Myocyte (in vitro differentiated cells): Measurements from ENCODE around the gene SETBP1. TPM values are rescaled to one million over a fixed set of nuclear protein-coding genes. Genes with fewer than 3 reads are reported as not detected.

Source experiments
- DNase-seq: peaks from one replicate; pipeline ENCODE4 v3.0.0-alpha.2; 2012; ENCODE audit warnings: low read depth
- total RNA-seq: library from RNA; depleted of rRNA; stranded (reverse); fragments of >200 nt; gene quantifications from 2 replicates; pipeline ENCODE4 v1.2.3, GENCODE V29; 2014

The SETBP1 gene
- total RNA-seq, 1 donor from 2014 or later = 3.3 TPM

- no peak for DNase-seq
Measured at GRCh38 chr18:44812426-44812825, 131.7 kb downstream of the SETBP1 start.

DNA sequence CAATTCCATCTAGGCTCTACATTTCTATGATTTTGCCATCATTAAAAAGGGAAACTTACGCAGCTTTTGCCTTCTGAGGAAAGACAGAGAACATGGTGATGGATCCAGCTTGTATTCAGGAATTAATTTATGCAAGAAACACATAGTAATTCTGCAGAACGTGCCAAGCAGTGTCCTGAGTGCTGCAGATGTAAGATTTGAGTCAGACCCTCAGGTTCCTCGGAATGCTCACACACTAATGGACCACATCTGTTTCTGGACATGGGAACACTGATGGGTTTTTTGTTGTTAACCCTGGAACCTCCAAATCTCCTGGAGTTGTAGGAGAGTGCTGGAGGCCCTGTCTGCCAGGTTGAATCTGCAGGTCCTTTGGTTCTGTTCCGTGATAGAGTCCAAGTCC lies 132.9 kb downstream of the SETBP1 start:
- DNase-seq = no peak

GRCh38 chr18:44815108-44815507 lies 134.4 kb downstream of the SETBP1 start:
- no peak for DNase-seq

GRCh38 chr18:44816050-44816449 lies 135.4 kb downstream of the SETBP1 start:
- DNase-seq = no peak

- no peak for DNase-seq
Measured at GRCh38 chr18:44816477-44816876, 135.8 kb downstream of the SETBP1 start.

- no peak for DNase-seq
Measured at GRCh38 chr18:44817831-44818473, 137.3 kb downstream of the SETBP1 start.

DNA sequence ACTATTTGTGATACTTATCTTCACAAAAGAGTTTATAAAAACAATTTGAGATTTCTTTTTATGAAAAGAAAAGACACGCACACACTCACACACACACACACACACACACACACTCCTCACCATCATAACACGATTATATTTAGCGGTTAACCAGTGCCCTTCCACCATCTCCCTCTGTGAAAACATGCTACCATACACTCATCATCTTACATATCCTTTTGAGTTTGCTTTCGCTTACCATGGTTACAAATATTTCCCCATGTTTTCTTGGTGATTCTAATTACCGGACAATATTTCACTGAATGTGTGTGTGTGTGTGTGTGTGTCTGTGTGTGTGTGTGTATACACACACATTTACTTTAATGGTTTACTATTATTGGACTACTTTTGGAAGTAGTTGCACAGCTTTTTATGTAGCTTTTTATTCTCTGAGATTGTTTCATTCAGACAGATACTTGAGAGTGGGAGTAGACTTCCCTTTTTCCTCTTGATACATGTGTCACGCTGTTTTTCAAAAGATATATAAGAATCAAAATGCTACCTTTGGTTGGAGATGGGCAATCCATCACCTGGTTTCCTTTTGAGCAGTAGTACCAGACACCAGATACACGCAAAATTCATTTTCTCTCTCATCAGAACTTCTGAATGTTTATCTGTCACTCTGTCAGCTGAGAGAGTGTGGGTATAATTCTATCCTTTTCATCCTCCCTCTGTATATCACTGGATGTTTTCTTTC lies 138.1 kb downstream of the SETBP1 start:
- DNase-seq = no peak

- peak; percentile 50 for DNase-seq
Measured at GRCh38 chr18:44819944-44820510, 139.3 kb downstream of the SETBP1 start.

- no peak for DNase-seq
Measured at GRCh38 chr18:44821924-44822323, 141.2 kb downstream of the SETBP1 start.

DNA sequence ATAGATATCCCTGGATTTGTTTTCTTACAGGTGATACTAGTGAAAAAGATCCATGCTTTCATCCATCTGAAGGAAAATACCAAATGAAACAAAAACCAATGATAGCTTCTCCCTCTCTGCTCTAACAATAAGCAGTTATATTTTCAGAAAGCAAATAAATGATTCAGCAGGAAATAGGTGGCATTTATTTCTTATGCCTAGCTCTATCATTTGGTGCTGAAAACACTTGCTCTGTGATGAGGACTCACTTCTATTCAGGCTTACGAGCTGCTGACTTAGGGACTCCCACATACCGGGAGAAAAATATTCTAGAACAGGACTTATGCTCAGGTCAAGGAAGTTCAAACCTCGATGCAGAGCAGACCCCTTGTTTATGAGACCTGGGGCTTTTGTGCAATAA lies 142.6 kb downstream of the SETBP1 start:
- no peak for DNase-seq

DNA sequence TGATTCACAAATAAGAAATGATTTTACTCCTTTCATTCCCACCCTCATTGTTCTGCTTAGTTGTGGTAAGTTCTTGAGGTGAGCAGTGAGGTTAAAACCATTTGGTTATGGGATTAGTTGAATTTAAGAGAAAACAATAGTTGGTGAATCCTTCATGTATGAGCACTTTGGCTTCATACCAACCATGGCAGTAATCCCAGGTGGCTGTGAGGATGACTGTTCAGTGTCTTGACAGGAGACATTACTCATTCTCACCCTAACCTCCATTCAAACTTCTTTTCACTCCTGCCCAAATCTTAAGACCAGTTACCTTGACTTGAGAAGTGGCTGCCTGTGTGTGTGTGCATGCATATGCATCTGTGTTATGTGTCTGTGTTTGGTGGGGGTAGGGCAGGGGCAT lies 143.1 kb downstream of the SETBP1 start:
- DNase-seq = no peak

DNA sequence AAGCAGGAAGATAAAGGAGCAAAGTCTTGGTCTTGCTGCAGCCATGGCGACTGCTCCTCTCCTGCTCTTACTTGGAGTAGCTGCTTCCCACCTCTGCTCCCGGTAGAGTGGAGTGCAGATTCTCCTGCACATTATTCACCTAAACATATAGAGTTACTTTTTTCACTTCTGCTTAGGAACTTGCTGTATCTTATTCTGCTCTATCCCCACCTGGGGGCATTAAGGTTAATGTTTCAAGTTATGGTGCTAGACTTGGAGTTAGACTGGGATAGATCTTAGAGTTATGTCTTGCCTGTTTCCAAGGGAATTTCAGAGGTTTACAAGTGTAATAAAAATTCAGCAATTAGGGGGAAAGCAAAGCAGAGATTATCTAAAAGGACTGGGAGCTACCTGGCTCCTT lies 144.2 kb downstream of the SETBP1 start:
- DNase-seq = no peak

DNA sequence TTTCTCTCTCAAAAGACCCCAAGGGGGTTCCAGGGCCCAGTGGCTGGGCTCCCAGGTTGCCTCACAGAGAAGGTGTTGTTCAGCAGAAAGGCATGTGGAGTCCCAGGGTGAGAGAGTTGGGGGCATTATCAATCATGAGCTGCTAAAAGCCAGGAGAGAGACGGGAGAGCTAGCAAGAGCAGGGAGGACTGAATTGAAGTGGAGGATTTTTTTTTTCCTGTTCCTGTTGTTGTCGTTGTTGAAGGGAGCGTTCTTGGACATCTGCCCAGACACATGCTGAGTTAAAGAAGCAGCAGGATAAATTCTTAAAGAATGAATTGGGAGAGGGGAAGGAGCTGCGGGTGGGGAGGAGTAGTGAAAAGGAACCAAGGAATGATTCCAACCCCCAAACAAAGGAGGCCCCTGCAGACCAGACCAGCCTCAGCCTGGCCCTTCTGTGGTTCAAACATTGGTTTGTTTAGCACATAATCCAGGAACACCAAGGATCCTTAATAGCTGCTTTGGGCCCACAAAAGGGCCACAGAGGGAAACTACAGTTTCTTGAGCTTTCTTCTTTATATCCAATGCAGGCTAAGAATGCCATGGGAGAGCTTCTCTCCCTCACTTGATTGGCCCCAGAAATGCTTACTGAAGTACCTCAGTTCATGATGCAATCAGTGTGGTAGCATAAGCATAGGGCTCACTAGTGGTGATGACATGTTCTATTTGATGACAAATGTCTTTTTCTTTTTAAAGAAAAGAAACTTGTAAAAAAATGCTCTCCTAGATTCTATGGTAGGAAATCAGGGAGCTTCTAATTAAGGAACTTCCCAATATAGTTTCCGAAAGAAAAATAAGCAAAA lies 146.0 kb downstream of the SETBP1 start:
- DNase-seq = peak; percentile 85

DNA sequence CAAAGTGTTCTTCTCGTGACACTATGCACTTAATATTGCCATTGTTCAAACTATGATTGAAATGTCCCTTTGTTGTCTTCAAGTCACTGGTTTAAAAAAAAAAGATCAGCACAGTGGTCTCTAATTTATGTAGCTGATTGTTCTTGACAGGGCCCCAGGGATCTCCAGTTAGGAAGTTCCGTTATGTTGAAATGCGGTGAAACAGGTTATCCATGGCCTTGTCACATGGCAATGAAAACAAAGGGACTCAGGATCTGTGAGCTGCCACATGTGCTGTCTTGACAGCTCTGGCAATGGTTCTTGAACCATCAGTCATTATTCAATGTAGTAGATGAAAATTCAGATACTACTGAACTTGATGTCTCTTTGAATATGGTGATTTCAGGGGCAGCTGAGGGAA lies 147.4 kb downstream of the SETBP1 start:
- no peak for DNase-seq

GRCh38 chr18:44830581-44830980 lies 149.9 kb downstream of the SETBP1 start:
- DNase-seq = no peak

DNA sequence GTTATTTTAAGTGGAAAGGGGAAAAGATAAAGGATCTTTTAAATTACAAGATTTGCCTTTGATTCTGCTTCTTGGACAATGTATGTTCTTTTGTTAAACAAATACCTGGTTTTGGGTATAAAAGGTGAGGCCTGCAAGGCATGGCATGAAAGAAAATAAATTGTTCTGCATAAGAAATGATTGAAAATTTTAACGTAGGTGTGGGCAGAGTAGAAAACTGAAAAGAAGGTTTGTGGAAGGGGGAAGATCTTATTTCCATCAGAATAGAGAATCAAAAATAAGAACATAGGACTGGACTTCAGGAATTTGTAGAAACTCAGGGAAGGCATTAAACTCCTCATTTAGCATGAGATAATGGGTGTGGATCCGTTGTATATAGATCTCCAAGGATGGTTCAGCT lies 153.1 kb downstream of the SETBP1 start:
- no peak for DNase-seq

GRCh38 chr18:44834867-44835469 lies 154.3 kb downstream of the SETBP1 start:
- no peak for DNase-seq

DNA sequence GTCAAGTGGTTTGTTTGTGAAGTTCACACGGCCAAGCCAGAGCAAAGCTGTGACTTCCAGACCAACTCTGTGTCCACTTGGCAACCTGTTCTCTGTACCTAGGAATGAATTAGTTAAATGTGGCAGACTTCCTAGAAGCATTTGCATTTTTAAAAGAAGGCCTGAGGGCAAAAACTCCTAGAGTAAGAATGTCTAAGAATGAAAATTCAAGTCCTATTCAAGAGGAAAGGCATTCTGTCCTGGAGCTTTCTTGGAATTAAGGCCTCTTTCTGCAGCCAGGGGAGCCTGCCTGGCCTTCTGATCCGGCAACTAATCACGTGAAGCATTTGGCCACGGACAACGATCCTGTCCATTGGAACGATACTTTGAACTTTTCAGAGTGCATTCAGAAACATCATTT lies 155.0 kb downstream of the SETBP1 start:
- DNase-seq = no peak

DNA sequence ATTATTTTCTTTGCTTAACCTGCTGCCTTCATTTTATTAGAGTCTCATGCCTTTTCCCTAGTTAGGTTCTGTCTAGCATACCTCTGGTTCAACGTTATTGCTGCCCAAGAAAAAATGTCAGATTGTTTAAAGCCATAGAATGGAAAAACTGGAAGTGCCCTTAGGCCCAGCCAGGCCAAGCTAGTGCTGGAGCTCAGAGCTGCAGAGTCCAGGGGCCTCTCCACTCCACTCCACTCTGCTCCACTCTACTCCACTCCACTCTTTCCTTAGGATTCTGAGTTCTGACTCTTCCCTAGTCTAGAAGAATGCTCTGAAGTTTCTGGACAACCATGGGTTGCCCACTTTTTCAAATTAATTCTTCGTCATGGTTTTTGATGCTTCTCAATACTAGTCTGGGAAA lies 155.6 kb downstream of the SETBP1 start:
- DNase-seq = no peak

DNA sequence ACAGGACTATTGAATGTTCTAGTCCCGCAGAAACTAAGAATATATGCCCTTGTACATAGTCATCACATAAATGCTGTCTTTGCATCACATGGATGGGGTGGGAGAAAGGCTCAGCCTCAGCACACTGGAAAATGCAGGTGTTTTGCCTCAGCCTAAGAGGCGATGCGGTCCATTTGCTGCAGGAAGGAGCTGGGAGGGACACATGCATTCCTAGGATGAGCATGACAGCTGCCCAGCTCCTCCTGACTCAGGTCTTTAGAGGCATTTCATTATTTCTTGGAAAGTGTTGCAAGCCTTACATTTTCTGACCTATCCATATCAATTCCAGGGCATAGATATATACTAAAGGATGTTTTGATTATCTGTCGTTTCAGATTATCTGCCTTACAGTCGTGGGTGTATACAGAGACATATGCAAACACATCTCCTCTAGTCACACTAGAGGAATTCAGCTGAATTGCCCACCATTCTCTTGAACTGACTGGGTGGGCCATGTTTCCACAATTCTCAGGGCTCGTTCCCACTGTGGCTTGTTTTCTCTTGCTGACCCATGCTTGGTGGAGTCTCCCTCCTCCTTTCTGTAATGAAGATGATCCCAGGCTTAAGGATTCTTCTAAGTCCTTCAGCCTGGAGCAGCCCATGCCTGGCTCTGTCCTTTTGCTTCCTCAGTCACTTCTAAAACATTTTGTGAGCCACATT lies 156.9 kb downstream of the SETBP1 start:
- DNase-seq = no peak
